Left colon (tissue), 2 donors: Measurements from ENCODE around the gene DUSP8. TPM values are rescaled to one million over a fixed set of nuclear protein-coding genes. Genes with fewer than 3 reads are reported as not detected.
A peak's percentile ranks its signal among the peaks of the same experiment; 100 is the strongest.
"Not testable (repeated sequence)": the region's sequence is repeated elsewhere in the genome, so short reads cannot be mapped to it uniquely, and the experiment has no call there.

ENCODE experiments used
- ATAC-seq: fragments of 200-7000 bp; cut with Tn5 transposase; one replicate; pipeline ENCODE4 v1.9.1; 2020; ENCODE audit warnings: mild to moderate bottlenecking, moderate library complexity
- DNase-seq, 2 donors: peaks; one replicate each; pipeline ENCODE4 v3.0.0-alpha.2; 2020
- intact Hi-C, 2 donors: fragments of 100-400 bp; cut with DNase I in 1 of 2; cut with micrococcal nuclease in 1 of 2; formaldehyde crosslinking; loops; one replicate each; pipeline versions ENCODE4 v1.11.2 to v1.14.0; 2022; cut with DNase I, micrococcal nuclease
- long read RNA-seq: library from polyadenylated mRNA; unstranded; transcript quantifications from one replicate; pipeline ENCODE4 v2.0.0, GENCODE V29; 2021
- total RNA-seq, 2 donors: library from RNA; stranded (reverse); fragmentation: NEBNext Ultra II Directional; extraction: Animal tissue kit (Norgen Biotek cat#: 25700); gene quantifications; one replicate each; pipeline ENCODE4 v1.2.1, GENCODE V29; 2021
- donor health status: DM: no; HTN: no; CAD: no.
- donor health status: DM: yes; HTN: yes; CAD: no.

DUSP8 gene
- 10 to 100 TPM; 27.2 to 45.0 TPM for total RNA-seq
- long read RNA-seq, full-length matches to known transcripts, result 2 of 19 reads
- long read RNA-seq, partial matches to known transcripts, result 4 of 19 reads
- long read RNA-seq, other reads (novel, unspliced or antisense), result 13 of 19 reads

GRCh38 chr11:1572197-1573076, at the start of gene DUSP8:
TSS of gene DUSP8 (minus strand) at chr11:1572271. CDS start at chr11:1565826, 6,445 bp downstream.
- intact Hi-C loops, result no loop called here
- ATAC-seq (peak; percentile 35), DNase-seq (peak; percentile 91 to 96)

- DNase-seq (no peak), ATAC-seq (no peak)
- intact Hi-C loops, result no loop called here
These were observed 47.4 kb upstream of the DUSP8 start for GRCh38 chr11:1619449-1619848.

GRCh38 chr11:1618231-1618630, 46.2 kb upstream of the DUSP8 start:
- intact Hi-C loops, result no loop called here
- DNase-seq (no peak), ATAC-seq (no peak)

GRCh38 chr11:1608363-1608762, 36.3 kb upstream of the DUSP8 start, which contains the start of gene KRTAP5-3:
TSS of gene KRTAP5-3 (minus strand) at chr11:1608463. CDS start at chr11:1608385, 78 bp downstream.
- DNase-seq (no peak), ATAC-seq (no peak)
- intact Hi-C loops, result no loop called here

- DNase-seq, intact Hi-C loops, ATAC-seq: not testable (repeated sequence)
These were observed 35.8 kb upstream of the DUSP8 start for GRCh38 chr11:1607901-1608300.

- DNase-seq, ATAC-seq, intact Hi-C loops: not testable (repeated sequence)
These were observed 35.2 kb upstream of the DUSP8 start for GRCh38 chr11:1607156-1607845.

GRCh38 chr11:1605923-1606322, 33.9 kb upstream of the DUSP8 start:
- intact Hi-C loops, DNase-seq, ATAC-seq: not testable (repeated sequence)

- ATAC-seq (no peak), DNase-seq (no peak)
- intact Hi-C loops, result no loop called here
These were observed 32.6 kb upstream of the DUSP8 start for GRCh38 chr11:1604711-1605110.

- ATAC-seq, result no peak
- intact Hi-C loops, result no loop called here
- no peak for DNase-seq
These were observed 32.1 kb upstream of the DUSP8 start for GRCh38 chr11:1604181-1604580.

GRCh38 chr11:1603629-1604028, 31.6 kb upstream of the DUSP8 start:
- DNase-seq, result no peak
- intact Hi-C loops, result no loop called here
- ATAC-seq, result no peak

- DNase-seq, intact Hi-C loops: not testable (repeated sequence)
- peak; percentile 86 for ATAC-seq
These were observed 29.6 kb upstream of the DUSP8 start for GRCh38 chr11:1601663-1602062.

GRCh38 chr11:1600626-1601025, 28.6 kb upstream of the DUSP8 start:
- no peak for ATAC-seq
- intact Hi-C loops, result no loop called here
- DNase-seq, result no peak

GRCh38 chr11:1598816-1599215, 26.7 kb upstream of the DUSP8 start:
- ATAC-seq, result no peak
- intact Hi-C loops, result no loop called here

GRCh38 chr11:1598406-1598805, 26.3 kb upstream of the DUSP8 start:
- intact Hi-C loops, ATAC-seq, DNase-seq: not testable (repeated sequence)

More at GRCh38 chr11:1598816-1599215, 26.7 kb upstream of the DUSP8 start:
- DNase-seq, result no peak

GRCh38 chr11:1597994-1598380, 25.9 kb upstream of the DUSP8 start, which contains the start of gene KRTAP5-2:
TSS of gene KRTAP5-2 (minus strand) at chr11:1598294. CDS start at chr11:1598250, 44 bp downstream.
- intact Hi-C loops, result no loop called here
- no peak for ATAC-seq
- DNase-seq, result no peak

- intact Hi-C loops, result no loop called here
- ATAC-seq, result no peak
- DNase-seq, result no peak
These were observed 25.4 kb upstream of the DUSP8 start for GRCh38 chr11:1597331-1597993.

GRCh38 chr11:1596576-1597121, 24.6 kb upstream of the DUSP8 start:
- intact Hi-C loops, result not testable (repeated sequence)
- peak; percentile 42 to 60 for DNase-seq
- ATAC-seq, result peak; percentile 87

- DNase-seq, intact Hi-C loops: not testable (repeated sequence)
- ATAC-seq, result peak; percentile 49
These were observed 24.0 kb upstream of the DUSP8 start for GRCh38 chr11:1595994-1596575.
